HG02840 (cell line): ENCODE data around the gene ERC2.

ENCODE experiments used
- ATAC-seq: cut with Tn5 transposase; IDR thresholded peaks from one replicate; pipeline ENCODE4 v1.9.1; 2021; ENCODE audit warnings: mild to moderate bottlenecking, moderate library complexity, moderate number of reproducible peaks; ENCODE audit not compliant: unreplicated experiment, low FRiP score

Gene ERC2

DNA sequence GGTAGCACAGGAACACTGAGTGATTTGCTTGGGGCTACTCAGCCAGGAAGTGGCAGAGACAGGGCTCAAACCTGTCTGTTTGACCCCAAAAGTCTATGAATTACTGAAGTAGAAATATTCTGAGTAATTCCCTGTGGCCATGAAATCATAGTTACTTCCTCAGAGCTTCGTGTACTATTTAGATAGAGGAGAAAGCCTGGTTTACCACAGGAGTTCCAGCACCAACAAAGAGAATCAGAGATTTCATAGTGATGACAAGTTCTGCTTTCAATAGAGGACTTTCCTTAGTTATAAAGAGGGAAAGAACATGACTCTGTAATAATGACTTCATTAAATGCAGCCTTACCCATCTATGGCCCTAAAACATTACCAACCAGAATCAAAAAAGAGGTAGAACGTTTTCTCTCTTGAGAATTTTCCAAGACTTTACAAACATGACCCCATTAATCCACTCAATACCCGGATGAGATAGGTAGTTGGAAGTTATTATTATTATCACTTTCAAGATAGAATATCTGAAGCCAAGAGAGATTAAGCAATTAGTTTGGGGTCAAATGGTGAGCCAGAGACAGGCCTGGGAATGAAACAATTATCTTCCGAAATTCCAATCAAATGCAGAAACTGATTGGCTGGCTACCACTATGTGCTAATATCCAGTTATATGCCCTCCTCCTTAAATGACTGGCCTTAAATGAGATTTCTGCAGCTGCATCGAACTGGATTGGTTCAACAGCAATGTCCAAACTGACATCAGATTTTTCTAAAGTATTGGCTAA lies 967.5 kb downstream of the ERC2 start:
- no peak for ATAC-seq

- ATAC-seq = no peak
Measured at GRCh38 chr3:55498520-55498919, 969.7 kb downstream of the ERC2 start.

DNA sequence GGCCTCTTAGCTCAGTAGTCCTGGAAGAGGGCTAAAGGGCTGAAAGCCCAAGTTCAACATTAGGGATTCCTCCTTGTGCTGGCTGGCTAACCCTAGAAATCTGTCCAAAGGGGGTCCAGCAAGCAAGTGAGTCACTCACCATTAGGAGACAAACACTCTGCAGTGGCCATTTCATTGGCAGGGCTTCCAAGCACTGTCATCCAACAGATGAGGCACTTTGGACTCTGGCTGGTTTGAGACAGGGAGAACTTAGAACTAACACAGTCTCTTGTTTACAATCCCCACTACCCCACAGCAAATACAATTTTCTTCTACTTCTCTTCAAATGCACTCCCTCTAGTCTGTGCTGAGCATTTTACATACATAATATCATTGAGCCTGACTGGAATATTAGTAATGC lies 971.0 kb downstream of the ERC2 start:
- no peak for ATAC-seq

- no peak for ATAC-seq
Measured at GRCh38 chr3:55494976-55495375, 973.3 kb downstream of the ERC2 start.

DNA sequence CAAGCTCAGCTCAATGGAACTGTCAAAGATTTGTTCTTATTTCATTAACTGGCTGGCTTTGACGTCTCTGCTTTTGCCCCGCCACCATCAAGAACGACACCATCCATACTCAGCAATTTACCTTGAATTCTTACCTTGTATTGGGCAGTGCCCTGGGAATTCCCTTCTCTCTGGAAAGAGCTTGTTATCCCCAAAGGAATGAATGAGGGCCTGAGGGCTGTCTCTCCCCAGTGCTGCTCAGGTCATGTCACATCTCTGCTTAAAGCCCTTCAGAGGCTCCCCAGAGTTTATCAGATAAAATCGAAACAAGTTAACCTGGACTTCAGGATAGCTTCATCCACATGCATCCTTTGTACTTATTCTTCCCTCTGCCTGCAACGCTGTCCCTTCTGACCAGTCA lies 975.3 kb downstream of the ERC2 start:
- ATAC-seq = no peak

DNA sequence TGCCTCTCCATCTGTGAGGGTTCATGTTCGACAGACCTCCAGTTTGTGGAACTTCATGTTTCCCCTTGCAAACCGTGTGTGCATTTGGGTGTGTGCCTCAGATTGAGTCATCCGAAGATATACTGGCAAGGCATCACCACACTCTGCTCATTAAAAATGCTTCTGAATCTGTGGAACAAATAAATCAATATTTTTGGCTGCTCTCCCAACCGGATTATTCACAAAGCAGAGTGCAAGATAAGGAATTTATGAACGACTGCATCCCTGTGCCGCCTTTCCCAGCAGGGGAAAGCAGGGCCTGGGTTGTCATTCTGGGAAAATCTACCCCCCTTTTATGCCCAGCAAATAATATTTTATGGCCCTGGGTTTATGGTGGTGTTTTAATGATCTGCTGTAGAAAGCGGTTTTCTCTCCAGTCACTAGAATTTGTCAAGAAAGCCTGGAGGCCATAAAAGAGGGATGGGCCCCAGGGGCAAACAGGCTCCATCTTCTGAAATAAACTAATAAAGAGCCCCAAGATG lies 976.9 kb downstream of the ERC2 start:
- ATAC-seq = no peak

GRCh38 chr3:55490276-55490913 lies 977.9 kb downstream of the ERC2 start:
- ATAC-seq = no peak

DNA sequence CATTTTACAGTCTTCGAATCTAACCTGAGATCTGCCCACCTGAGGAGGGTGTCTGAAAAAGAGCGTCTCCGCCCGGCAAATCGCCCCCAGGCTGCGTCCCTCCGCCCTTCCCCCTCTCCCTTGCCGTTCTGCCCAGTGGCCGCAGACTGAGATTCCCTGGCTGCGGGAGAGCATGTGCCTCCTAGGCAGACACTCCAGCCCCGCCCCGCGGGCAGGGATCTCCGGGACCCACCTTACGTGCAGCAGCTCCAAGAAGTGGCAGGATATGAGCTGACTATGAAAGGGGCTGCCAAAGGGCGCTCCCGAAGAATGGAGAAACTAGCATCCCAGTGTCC lies 978.5 kb downstream of the ERC2 start:
- no peak for ATAC-seq

DNA sequence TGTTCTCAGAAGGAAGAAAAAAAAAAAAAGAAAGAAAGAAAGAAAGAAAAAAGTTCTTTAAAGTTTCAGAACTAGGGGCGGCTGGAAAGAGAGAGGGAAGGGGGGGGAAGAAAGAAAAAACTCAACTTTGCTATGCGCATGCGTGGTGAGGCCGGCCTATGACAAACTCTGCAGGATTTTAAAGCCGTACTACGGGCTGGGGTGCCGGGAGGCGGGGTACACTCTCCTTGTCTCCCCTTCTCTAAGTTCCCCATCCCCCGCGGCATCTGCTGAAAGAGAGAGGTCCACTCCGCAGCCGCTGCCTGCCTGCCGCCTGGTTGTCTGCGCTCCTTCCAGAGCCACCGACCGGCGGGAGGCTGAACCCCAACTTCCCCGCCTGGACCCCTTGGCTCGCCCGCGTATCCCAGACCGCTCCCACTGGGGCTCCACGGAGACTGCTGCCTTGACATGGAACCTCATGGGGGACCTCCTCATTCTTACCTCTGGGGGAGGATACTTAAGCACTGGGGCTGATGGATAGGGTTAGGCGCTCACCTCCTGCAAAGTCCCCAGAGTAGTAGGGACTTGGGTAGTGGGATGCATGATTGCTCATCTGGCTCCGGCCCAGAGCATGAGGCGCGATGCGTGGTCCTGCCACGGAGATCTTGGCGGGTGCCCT lies 979.7 kb downstream of the ERC2 start:
- no peak for ATAC-seq

DNA sequence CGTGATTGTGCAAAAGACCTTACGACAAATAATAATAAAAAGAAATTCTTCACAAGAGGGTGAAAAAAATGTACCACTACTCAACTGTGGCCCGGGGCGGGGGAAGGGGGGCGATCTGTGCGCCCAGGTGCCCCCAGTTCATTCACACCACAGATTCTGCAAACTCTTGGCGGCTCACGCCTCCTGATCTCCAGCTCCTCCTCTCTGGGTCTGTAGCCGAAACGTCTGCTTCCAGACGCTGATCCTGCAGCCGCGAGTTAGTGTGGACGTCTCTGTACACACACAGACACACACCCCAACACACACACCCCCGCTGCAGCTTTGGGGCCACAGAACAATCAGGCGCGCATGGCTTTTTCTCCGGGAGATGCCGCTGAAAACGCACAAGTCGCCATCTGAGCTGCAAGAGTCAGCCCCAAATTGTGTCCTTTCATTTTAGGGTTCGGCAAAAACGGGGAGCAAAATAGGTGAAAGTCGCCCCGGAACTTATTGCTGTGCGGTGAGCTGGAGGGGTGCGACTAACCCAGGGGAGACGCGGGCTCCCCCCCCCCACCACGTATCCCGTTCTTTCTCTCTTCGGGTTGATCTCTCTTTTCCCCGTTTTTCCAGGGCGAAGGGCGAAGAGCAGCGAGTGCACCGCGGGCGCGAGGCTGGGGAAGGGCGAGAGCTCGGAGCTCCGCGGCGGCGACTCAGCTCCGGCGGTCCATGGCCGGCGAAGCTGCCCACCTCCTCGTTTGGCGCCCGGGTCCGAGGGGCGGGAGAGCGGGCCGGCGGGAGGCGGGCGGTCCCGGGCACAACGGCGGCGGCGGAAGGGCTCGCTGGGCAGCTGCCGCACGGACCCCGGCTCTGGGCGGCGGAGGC lies 980.7 kb downstream of the ERC2 start:
- ATAC-seq = no peak

GRCh38 chr3:55486857-55487380 lies 981.3 kb downstream of the ERC2 start, which contains the start of gene WNT5A:
TSS of gene WNT5A (minus strand) at chr3:55487306. CDS start at chr3:55486985, 321 bp downstream.
- no peak for ATAC-seq

DNA sequence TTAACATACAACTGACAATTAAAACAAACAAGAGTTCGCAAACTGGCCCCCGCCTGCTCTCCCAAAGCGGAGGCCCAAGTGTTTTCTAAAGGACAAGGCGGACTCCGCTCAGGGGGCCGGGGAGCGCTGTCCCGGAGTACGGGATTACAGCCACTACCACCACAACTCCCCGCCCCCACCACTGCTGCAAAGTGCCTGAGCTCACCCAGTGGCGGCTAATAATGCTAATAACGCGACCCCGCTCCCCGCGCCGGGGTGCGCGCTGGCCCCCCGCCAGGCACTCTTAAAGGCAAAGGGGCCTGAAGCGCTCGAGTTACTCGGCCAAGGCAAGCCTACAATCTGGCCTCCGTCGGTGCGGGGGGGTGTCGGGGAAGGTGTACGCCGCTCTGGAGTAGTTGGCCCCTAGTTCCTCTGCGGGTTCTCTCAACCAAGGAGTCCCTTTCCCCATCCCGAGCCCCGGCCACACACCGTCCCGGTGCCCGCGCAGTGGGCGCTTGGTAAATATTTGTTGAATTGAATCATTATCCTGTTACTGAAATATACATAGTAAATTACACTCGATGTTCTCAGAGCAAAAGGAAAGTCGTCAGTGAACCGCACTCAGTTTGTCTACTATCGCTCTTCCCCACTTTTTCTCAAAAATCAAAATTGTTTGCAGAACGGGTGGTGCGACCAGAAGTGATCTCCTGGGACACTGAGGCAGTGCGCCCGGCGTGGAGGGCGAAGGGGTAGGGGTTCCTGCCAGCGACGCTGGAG lies 982.0 kb downstream of the ERC2 start:
- no peak for ATAC-seq

DNA sequence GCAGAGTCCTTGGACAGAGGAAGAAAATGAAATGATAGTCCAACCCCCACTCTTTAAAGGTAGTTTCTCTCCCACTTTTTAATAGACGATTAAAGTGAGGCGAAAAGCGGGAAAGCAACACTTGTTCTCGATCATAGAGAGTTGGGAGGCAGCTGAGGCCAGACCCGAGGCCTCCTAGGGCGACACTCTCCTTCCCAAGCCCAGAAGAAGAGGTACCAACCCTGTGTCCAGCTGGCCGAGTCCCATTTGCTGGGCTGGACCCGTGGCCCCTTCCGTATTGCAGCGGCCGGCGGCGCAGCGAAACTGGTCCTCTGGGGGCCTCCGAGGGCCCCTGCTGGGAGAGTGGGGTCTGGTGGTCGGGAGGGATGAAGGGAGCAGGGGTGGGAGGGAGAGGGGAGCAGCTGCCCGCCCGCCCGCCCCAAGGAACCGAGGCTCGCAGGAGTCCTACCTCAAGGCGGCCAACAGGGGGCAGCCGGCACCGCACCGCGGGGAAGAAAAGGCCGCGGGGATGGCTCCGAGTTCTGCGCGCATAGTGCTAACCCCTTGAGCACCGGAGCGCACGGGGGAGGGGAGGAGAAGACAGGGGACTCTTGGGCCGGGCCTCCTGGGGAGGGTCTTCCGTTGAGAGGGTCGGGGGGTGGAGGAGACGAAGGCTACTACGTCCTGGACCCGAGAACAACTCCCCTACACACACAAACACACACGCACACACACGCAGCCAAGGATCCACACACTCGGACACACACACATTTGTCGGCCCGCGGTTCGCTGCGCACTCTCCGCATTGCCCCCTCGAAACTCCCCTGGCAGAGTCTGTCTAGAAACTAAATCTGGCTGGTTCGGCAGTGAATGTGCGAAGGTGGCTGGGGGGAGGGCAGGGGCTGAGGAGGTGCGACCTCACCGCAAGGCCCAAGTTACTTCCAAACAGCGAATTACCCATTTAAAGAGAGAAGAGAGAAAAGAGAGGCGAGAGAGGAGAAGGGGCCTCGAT lies 983.2 kb downstream of the ERC2 start:
- ATAC-seq = no peak

DNA sequence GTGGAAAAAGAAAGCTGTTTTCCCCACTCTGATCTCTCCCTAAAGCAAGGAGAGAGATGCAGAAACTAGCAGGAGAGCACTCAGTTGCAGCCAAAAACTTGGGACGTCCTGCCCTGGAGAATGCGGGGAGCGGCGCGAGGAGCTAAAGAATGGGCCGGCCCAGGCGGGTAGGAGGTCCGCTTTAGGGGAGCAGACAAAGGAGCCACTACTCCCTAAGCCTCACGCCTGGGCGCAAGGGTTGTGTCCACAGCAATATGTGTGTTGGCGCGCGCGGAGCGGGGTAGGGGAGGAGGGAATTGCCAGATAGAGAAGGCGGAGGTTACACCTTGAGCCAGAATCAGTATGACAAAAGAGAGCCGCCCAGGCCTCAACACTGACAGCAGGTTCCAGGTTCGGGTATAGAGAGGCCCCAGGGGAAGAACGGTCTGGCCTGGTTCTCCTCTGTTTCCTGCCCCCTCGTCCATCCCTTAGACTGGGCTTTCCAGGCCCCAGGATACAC lies 984.0 kb downstream of the ERC2 start:
- ATAC-seq = no peak

DNA sequence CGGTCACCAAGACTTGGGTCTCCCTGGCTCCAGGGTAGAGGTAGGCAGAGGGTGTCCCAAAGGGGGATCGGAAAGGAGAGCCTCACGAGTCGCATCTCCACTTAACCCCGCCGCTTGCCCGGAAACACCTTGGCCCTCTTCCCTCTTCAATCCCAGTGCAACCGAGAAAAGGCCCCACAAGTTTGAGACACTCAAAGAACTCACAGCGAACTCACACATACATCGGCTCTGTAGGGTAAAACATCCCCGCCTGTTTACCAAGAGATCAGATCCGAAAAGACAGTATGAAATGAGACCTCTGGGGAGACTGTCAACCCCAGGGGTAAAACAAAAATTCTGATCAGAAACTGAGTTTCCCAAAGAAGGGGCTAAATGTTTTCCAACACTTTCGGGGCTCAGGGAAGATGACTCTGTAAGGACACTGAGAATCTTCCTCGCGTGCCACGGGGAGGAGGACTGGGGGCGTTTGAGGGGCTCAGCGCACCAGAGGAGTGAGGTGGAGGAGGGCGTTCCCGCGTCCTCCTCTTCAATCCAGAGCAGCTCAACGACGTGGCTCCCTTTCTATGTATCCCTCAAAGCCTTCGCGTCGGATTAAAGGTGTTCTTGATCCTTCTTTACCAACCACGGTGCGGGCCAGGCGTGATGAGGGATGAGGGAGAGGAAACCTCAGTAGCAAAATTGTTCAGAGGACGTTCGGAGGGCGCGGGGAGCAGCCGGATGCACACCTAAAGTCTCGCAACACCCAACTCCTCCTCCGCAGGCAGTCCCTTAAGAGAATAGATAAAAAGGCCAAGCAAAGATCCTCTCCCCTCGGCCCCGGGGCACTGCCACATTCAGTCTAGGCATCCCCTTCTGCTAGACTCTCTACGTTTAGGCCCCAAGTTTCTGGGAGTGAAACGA lies 984.8 kb downstream of the ERC2 start:
- no peak for ATAC-seq

- ATAC-seq = no peak
Measured at GRCh38 chr3:55482496-55483195, 985.6 kb downstream of the ERC2 start.
